ENCODE results near the gene RASGRF1.

- no peak for TF ChIP-seq CTCF (IDR thresholded peaks at IDR 0.05)
- TF ChIP-seq POLR2A (IDR thresholded peaks at IDR 0.05) = no peak
Measured at GRCh38 chr15:78949461-78949860, 141.1 kb downstream of the RASGRF1 start.

Measured in prostate gland (tissue), 2 donors.